Natural killer cell (primary cell): ENCODE measurements around the gene NRCAM. TPM values are rescaled to one million over a fixed set of nuclear protein-coding genes. Genes with fewer than 3 reads are reported as not detected.

ENCODE experiments used
- ATAC-seq, 3 donors: fragments of 150-1000 bp in 2 of 3; fragments of 200-7000 bp in 1 of 3; cut with Tn5 transposase; 1 replicate in 1 of 3; 2 replicates in 2 of 3; pipeline ENCODE4 v1.10.0; 2021; ENCODE audit warnings: mild to moderate bottlenecking in 2 of 3, moderate library complexity in 2 of 3
- DNase-seq, 2 donors: peaks; one replicate each; pipeline versions ENCODE4 v3.0.0 to v3.0.0-alpha.2; 2013 to 2021; ENCODE audit warnings: mixed read lengths in 1 of 2
- H3K27ac ChIP-seq: one replicate; pipeline ENCODE4 v1.5.1; 2013; ENCODE audit warnings: mild to moderate bottlenecking, low read length
- H3K27me3 ChIP-seq: one replicate; pipeline ENCODE4 v1.6.1; 2013; ENCODE audit warnings: low read length; ENCODE audit not compliant: control insufficient read depth, insufficient read depth
- H3K36me3 ChIP-seq: one replicate; pipeline ENCODE4 v1.6.1; 2013; ENCODE audit warnings: low read length; ENCODE audit not compliant: control insufficient read depth, insufficient read depth
- H3K4me1 ChIP-seq: one replicate; pipeline ENCODE4 v1.6.1; 2013; ENCODE audit warnings: low read length; ENCODE audit not compliant: control insufficient read depth, insufficient read depth
- H3K4me3 ChIP-seq: one replicate; pipeline ENCODE4 v1.5.1; 2013; ENCODE audit warnings: low read length
- H3K9me3 ChIP-seq: one replicate; pipeline ENCODE4 v1.6.1; 2013; ENCODE audit warnings: low read length; ENCODE audit not compliant: control insufficient read depth, insufficient read depth
- H3K27ac Mint-ChIP-seq, 2 donors: one replicate each; pipeline ENCODE4 v1.8.0; 2022; ENCODE audit warnings: mild to moderate bottlenecking in 2 of 2, mixed read lengths in 2 of 2, moderate library complexity in 1 of 2
- H3K27me3 Mint-ChIP-seq, 2 donors: one replicate each; pipeline ENCODE4 v1.8.0; 2022; ENCODE audit warnings: low read depth in 2 of 2, mixed read lengths in 2 of 2
- H3K36me3 Mint-ChIP-seq: one replicate; pipeline ENCODE4 v1.8.0; 2022; ENCODE audit warnings: mixed read lengths
- H3K4me1 Mint-ChIP-seq, 2 donors: one replicate each; pipeline ENCODE4 v1.8.0; 2022; ENCODE audit warnings: mixed read lengths in 2 of 2
- H3K4me3 Mint-ChIP-seq: one replicate; pipeline ENCODE4 v1.8.0; 2022; ENCODE audit warnings: mild to moderate bottlenecking, moderate library complexity, mixed read lengths
- H3K9me3 Mint-ChIP-seq, 2 donors: one replicate each; pipeline ENCODE4 v1.8.0; 2022; ENCODE audit warnings: mixed read lengths in 2 of 2
- CTCF ChIP-seq: fragments of 200-600 bp; IDR thresholded peaks from one replicate; pipeline ENCODE4 v1.8.0; 2022; ENCODE audit warnings: antibody characterized with exemption
- WGBS: methylation state at CpG from one replicate; pipeline ENCODE4 v1.1.7; 2013; ENCODE audit warnings: missing lambda C conversion rate; ENCODE audit not compliant: insufficient coverage; 5-methylcytosine and 5-hydroxymethylcytosine counted together
- intact Hi-C: fragments of 100-400 bp; cut with micrococcal nuclease; formaldehyde crosslinking; loops from one replicate; pipeline ENCODE4 v1.14.2; 2022
- total RNA-seq, 4 donors: library from RNA; stranded (reverse); fragments of 120-200 nt in 1 of 4; gene quantifications; one replicate each; pipeline versions ENCODE4 v1.2.3 to v1.2.4, GENCODE V29; 2013 to 2022

NRCAM gene
- total RNA-seq, 3 donors from 2014 or later (not counting 1 experiment from before 2014, with no cell fraction given): 0.27 to 0.95 (median 0.52) TPM

DNA sequence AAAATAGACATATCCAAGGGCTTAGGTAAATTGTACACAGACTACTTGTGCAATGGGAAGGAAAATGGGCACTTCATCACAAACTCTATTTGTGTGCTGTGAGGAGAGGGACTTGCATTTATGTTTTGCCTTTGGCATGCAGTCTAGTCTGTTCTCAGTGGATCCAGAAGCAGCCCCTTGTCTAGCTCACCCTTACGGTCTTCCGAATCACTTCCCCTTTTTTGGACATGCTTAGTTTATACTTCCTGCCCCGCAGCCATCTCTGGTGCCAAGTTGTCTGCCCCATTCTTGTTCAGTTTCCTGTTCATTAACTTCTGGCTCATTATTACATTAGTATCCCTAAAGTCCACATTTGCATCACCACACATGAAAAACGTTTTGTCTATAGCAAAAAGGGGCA, 161.6 kb downstream of the NRCAM start:
- Mint-ChIP-seq H3K4me1 (no peaks in the 10 kb centered on the region), H3K27ac (no peak overlapping the region), H3K9me3 (peaks cover 0 to 2% of the 10 kb centered on the region in 2 donors), H3K4me3 (no peak overlapping the region), H3K27me3 (no peaks in the 10 kb centered on the region), H3K36me3 (no peaks in the 10 kb centered on the region)
- intact Hi-C loops: no loop called here
- Histone ChIP-seq H3K27me3 (no peaks in the 10 kb centered on the region), H3K27ac (no peak overlapping the region), H3K4me3 (no peak overlapping the region), H3K9me3 (no peaks in the 10 kb centered on the region), H3K4me1 (no peaks in the 10 kb centered on the region), H3K36me3 (no peaks in the 10 kb centered on the region)
- DNase-seq: no peak
- no peak for TF ChIP-seq CTCF
- WGBS: 15% methylated on average over 3 of the region's 4 CpGs
- no peak for ATAC-seq

DNA sequence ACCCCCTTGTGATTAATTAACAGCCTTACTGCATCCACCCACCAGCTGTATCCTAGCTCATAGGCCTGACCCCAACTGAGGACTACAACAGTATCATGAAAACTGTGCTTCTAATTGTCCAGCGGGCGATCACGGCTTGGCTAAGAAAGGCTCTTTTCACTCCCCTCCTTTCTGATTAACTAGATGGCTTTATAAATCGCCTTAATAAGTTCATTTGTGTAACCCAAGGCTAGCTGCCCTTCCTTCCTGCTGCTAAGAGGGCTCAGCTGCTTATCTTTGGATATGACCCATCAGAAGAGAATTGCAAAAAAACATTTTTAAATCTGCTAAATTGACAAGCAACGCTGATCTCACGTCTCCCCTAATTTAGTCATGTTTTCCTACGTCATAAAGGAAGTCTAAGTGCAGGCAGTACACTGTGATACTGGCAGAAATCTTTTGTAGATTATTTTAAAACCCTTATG, 163.1 kb downstream of the NRCAM start:
- WGBS: 77% methylated on average over 7 of the region's 7 CpGs
- Mint-ChIP-seq H3K4me1 (no peaks in the 10 kb centered on the region), H3K36me3 (no peaks in the 10 kb centered on the region), H3K27ac (no peak overlapping the region), H3K27me3 (no peaks in the 10 kb centered on the region), H3K4me3 (no peak overlapping the region), H3K9me3 (peaks cover 0 to 2% of the 10 kb centered on the region in 2 donors)
- TF ChIP-seq CTCF: no peak
- DNase-seq (no peak), ATAC-seq (no peak)
- H3K4me1 ChIP-seq: no peaks in the 10 kb centered on the region
- H3K4me3 ChIP-seq: no peak overlapping the region
- H3K27ac ChIP-seq: no peak overlapping the region
- intact Hi-C loops: no loop called here
- H3K9me3 ChIP-seq: no peaks in the 10 kb centered on the region
- H3K36me3 ChIP-seq: no peaks in the 10 kb centered on the region
- no peaks in the 10 kb centered on the region for H3K27me3 ChIP-seq

DNA sequence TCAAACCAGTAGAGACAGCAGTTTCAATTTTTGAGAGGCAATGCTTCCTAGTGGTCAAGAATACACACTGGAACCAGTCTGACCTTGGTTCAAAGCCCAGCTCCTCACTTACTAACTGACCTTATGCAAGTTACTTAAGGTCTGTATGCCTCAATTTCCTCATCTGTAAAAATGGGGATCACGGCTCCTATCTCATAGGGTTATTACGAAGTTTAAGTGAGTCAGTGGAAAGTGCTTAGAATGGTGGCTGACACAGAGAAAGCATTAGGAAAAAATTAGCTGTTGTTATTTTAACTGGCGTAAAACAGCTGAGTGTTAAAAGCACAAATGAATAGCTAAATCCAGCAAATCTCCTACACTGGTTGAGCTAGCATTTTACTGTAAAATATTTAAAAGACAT, 163.7 kb downstream of the NRCAM start:
- Mint-ChIP-seq H3K36me3 (no peaks in the 10 kb centered on the region), H3K27ac (no peak overlapping the region), H3K27me3 (peaks cover 0 to under 1% of the 10 kb centered on the region in 2 donors), H3K4me1 (no peaks in the 10 kb centered on the region), H3K9me3 (peaks cover 0 to 2% of the 10 kb centered on the region in 2 donors), H3K4me3 (no peak overlapping the region)
- no peak overlapping the region for H3K27ac ChIP-seq
- H3K36me3 ChIP-seq: no peaks in the 10 kb centered on the region
- intact Hi-C loops: no loop called here
- H3K4me3 ChIP-seq: no peak overlapping the region
- H3K27me3 ChIP-seq: no peaks in the 10 kb centered on the region
- no peaks in the 10 kb centered on the region for H3K4me1 ChIP-seq
- DNase-seq (no peak), ATAC-seq (no peak)
- TF ChIP-seq CTCF: no peak
- 74% methylated on average over 3 of the region's 3 CpGs for WGBS
- no peaks in the 10 kb centered on the region for H3K9me3 ChIP-seq

GRCh38 chr7:108291791-108292440, 164.3 kb downstream of the NRCAM start:
- Mint-ChIP-seq H3K4me1 (no peaks in the 10 kb centered on the region), H3K36me3 (no peaks in the 10 kb centered on the region), H3K9me3 (peaks cover 3 to 5% of the 10 kb centered on the region in 2 donors), H3K4me3 (no peak overlapping the region), H3K27me3 (peaks cover 0 to 7% of the 10 kb centered on the region in 2 donors), H3K27ac (no peak overlapping the region)
- Histone ChIP-seq H3K4me3 (no peak overlapping the region), H3K27me3 (no peaks in the 10 kb centered on the region), H3K9me3 (no peaks in the 10 kb centered on the region), H3K4me1 (no peaks in the 10 kb centered on the region), H3K36me3 (no peaks in the 10 kb centered on the region), H3K27ac (no peak overlapping the region)
- TF ChIP-seq CTCF: no peak
- ATAC-seq (no peak), DNase-seq (no peak)
- WGBS: 86% methylated on average over 5 of the region's 5 CpGs
- intact Hi-C loops: no loop called here
